BLaER1 treated with 17β-estradiol and CSF1 and Interleukin-3, amounts not matched to agents 10 nM and 100 nM (cell line): ENCODE data around the gene RABGAP1L.

Source experiments
- H3K27ac ChIP-seq, 11 experiments: shearing (Covaris generic); formaldehyde crosslinking; 2 replicates each; pipeline ENCODE4 v1.8.1; 2022
- H3K27me3 ChIP-seq, 11 experiments: shearing (Covaris generic); formaldehyde crosslinking; 2 replicates each; pipeline ENCODE4 v1.8.1; 2022
- H3K36me3 ChIP-seq, 11 experiments: shearing (Covaris generic); formaldehyde crosslinking; 2 replicates each; pipeline ENCODE4 v1.8.1; 2022
- H3K4me1 ChIP-seq, 10 experiments: shearing (Covaris generic); formaldehyde crosslinking; 2 replicates each; pipeline ENCODE4 v1.8.1; 2022
- H3K4me2 ChIP-seq, 11 experiments: shearing (Covaris generic); formaldehyde crosslinking; 2 replicates each; pipeline ENCODE4 v1.8.1; 2022
- H3K4me3 ChIP-seq, 10 experiments: shearing (Covaris generic); formaldehyde crosslinking; 2 replicates each; pipeline ENCODE4 v1.8.1; 2022
- H3K9ac ChIP-seq, 11 experiments: shearing (Covaris generic); formaldehyde crosslinking; 2 replicates each; pipeline ENCODE4 v1.8.1; 2022
- H3K9me3 ChIP-seq, 11 experiments: shearing (Covaris generic); formaldehyde crosslinking; replicated peaks in 1 of 11; 2 replicates each; pipeline ENCODE4 v1.8.1; 2022
- H4K20me1 ChIP-seq, 11 experiments: shearing (Covaris generic); formaldehyde crosslinking; 2 replicates each; pipeline ENCODE4 v1.8.1; 2022
- Cebpa-rat ChIP-seq, 11 experiments: shearing (Covaris generic); IDR thresholded peaks; 2 replicates each; pipeline ENCODE4 v1.8.1; 2022

RABGAP1L gene

DNA sequence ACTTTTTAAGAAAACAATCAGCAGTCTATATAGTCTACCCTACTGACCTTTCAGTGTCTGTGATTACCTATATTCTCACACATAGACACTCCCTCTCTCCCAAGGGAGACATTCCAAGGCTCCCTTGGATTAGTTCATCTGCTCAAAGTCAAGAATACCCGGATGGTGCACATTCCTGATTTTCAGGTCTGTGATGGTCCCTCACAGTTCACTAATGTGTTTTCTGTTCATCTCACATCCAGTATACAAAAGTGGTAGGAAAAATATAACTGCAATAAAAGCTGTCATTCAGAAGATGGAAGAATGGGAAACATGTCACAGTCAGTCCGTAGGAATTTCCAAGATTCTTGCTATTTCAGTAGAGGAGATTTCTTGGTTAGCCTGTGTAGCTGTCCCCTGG lies 616.3 kb downstream of the RABGAP1L start:
- no peak overlapping the region for H3K4me3 ChIP-seq
- no peaks in the 10 kb centered on the region for H3K36me3 ChIP-seq
- peak overlapping the region in 7 of 11 experiments; percentile 41 to 74 (median 67); a peak in 12 of 22 replicates for H3K4me2 ChIP-seq
- H3K9ac ChIP-seq = peak overlapping the region in 1 of 11 experiments; percentile 76; a peak in 3 of 22 replicates
- H3K27ac ChIP-seq = peak overlapping the region in 7 of 11 experiments; percentile 66 to 92 (median 87); a peak in 12 of 22 replicates
- H4K20me1 ChIP-seq = no peaks in the 10 kb centered on the region; a peak in 1 of 22 replicates
- H3K9me3 ChIP-seq = peaks cover 0 to 27% (median 4%) of the 10 kb centered on the region in 11 experiments; a peak in 8 of 22 replicates
- peaks cover 0 to 55% (median 44%) of the 10 kb centered on the region in 10 experiments; a peak in 17 of 20 replicates for H3K4me1 ChIP-seq
- H3K27me3 ChIP-seq = no peaks in the 10 kb centered on the region
- TF ChIP-seq Cebpa-rat (IDR thresholded peaks at IDR 0.05) = no peak

DNA sequence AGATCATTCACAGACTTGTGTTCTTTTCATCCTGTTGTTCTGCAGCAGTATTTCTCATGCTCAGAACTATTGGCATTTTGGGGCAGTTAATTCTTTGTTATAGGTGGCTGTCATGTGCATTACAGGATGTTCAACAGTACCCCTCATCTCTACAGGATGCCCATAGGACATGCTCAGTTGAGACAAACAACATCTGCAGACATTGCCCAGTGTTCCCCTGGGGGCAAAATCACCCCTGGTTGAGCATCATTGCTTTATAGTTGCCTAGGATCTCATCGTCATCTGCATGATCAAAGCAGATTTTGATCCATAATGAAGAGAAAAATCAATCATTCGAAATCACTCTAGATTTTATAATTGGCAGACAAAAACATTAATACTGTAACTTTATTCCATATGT lies 617.9 kb downstream of the RABGAP1L start:
- H4K20me1 ChIP-seq = no peaks in the 10 kb centered on the region; a peak in 1 of 22 replicates
- H3K4me2 ChIP-seq = peak overlapping the region in 9 of 11 experiments; percentile 19 to 74 (median 63); a peak in 17 of 22 replicates
- peak overlapping the region in 8 of 11 experiments; percentile 40 to 92 (median 83); a peak in 16 of 22 replicates for H3K27ac ChIP-seq
- peaks cover 0 to 36% (median 10%) of the 10 kb centered on the region in 11 experiments; a peak in 16 of 22 replicates for H3K9me3 ChIP-seq
- H3K36me3 ChIP-seq = no peaks in the 10 kb centered on the region
- peak in 8 of 11 experiments; percentile 48 to 96 (median 89); a peak in 14 of 22 replicates for TF ChIP-seq Cebpa-rat (IDR thresholded peaks at IDR 0.05)
- H3K9ac ChIP-seq = peak overlapping the region in 7 of 11 experiments; percentile 9 to 76 (median 69); a peak in 11 of 22 replicates
- peaks cover 0 to 50% (median 40%) of the 10 kb centered on the region in 10 experiments; a peak in 17 of 20 replicates for H3K4me1 ChIP-seq
- H3K4me3 ChIP-seq = no peak overlapping the region
- no peaks in the 10 kb centered on the region for H3K27me3 ChIP-seq

DNA sequence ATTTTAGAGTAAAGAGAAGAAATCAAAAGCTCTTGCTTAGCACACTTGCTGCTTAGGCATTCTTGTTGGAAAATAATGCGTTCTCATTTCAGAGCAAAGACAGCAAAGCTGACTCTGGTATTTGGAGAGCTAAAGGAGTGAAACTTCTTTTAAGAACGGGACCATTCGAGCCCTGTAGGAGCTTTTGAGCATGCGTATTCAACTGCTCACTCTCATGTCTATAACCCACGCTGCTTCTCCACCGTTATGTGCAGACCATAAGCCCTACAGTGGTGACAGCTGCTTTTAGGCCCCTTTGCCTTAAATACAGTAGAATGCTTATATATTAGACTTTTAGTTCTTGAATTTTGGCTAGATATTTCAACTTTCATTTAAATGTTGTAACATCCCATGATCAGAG lies 626.2 kb downstream of the RABGAP1L start:
- H4K20me1 ChIP-seq = no peaks in the 10 kb centered on the region; a peak in 1 of 22 replicates
- no peak overlapping the region for H3K9ac ChIP-seq
- H3K36me3 ChIP-seq = peaks cover 0 to 11% (median 4%) of the 10 kb centered on the region in 11 experiments; a peak in 8 of 22 replicates
- H3K27ac ChIP-seq = 0 out of 22 replicates have a peak overlapping the region, but pooled peaks of 1 of the 11 experiments have one; percentile 25
- peak overlapping the region in 1 of 11 experiments; percentile 43; a peak in 2 of 22 replicates for H3K4me2 ChIP-seq
- H3K9me3 ChIP-seq = peaks cover 13 to 34% (median 28%) of the 10 kb centered on the region in 11 experiments
- TF ChIP-seq Cebpa-rat (IDR thresholded peaks at IDR 0.05) = no peak
- H3K4me1 ChIP-seq = peaks cover 21 to 54% (median 41%) of the 10 kb centered on the region in 10 experiments
- no peaks in the 10 kb centered on the region for H3K27me3 ChIP-seq
- H3K4me3 ChIP-seq = no peak overlapping the region

DNA sequence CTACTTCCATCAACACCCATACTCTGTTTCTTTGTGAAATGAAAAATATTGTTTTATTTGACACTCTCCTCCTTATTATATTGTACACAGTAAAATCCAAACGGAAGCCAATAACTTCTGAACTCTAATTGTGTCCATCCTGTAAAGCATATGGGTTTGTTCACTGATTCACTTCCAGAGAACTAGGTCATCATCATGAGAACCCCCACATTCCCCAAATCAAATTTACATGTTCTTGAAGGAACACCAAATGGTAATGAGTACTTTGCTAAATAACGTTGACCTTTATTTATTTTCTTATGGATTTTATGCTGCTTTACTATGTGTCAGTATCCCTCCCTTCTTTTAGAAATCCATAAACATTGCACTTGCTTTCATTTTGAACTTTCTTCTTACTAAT lies 627.0 kb downstream of the RABGAP1L start:
- H3K4me1 ChIP-seq = peaks cover 21 to 62% (median 50%) of the 10 kb centered on the region in 10 experiments
- H3K27ac ChIP-seq = no peak overlapping the region
- no peak overlapping the region for H3K9ac ChIP-seq
- no peaks in the 10 kb centered on the region for H3K27me3 ChIP-seq
- no peak overlapping the region for H3K4me3 ChIP-seq
- H4K20me1 ChIP-seq = no peaks in the 10 kb centered on the region; a peak in 1 of 22 replicates
- TF ChIP-seq Cebpa-rat (IDR thresholded peaks at IDR 0.05) = no peak
- peaks cover 0 to 11% (median 4%) of the 10 kb centered on the region in 11 experiments; a peak in 8 of 22 replicates for H3K36me3 ChIP-seq
- H3K9me3 ChIP-seq = peaks cover 13 to 32% (median 26%) of the 10 kb centered on the region in 11 experiments
- H3K4me2 ChIP-seq = no peak overlapping the region

DNA sequence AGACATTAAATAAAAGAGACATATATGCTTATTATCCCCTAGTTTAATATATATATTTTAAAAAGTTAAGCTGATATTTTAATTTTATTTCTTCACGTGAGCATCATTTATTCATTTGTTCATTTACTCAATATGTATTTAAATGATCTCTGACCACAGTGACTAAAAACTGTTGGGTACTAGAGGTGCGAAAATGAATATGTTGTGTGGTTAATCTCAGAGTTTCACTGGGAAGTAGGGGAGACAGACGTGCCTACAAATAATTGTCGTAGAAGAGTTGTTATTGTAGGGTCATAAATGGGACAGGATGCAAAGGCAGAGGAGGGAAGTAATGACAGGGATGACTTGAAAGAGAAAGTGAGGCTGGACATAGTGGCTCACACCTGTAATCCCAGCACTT lies 627.4 kb downstream of the RABGAP1L start:
- Histone ChIP-seq H3K36me3 (peaks cover 0 to 11% (median 4%) of the 10 kb centered on the region in 11 experiments; a peak in 8 of 22 replicates), H3K4me2 (peak overlapping the region in 5 of 11 experiments; percentile 11 to 84 (median 82); a peak in 3 of 22 replicates), H3K4me3 (no peak overlapping the region), H3K9me3 (peaks cover 13 to 28% (median 22%) of the 10 kb centered on the region in 11 experiments), H3K27me3 (no peaks in the 10 kb centered on the region), H3K27ac (no peak overlapping the region), H3K4me1 (peaks cover 21 to 66% (median 54%) of the 10 kb centered on the region in 10 experiments), H4K20me1 (no peaks in the 10 kb centered on the region; a peak in 1 of 22 replicates), H3K9ac (no peak overlapping the region)
- no peak for TF ChIP-seq Cebpa-rat (IDR thresholded peaks at IDR 0.05)

DNA sequence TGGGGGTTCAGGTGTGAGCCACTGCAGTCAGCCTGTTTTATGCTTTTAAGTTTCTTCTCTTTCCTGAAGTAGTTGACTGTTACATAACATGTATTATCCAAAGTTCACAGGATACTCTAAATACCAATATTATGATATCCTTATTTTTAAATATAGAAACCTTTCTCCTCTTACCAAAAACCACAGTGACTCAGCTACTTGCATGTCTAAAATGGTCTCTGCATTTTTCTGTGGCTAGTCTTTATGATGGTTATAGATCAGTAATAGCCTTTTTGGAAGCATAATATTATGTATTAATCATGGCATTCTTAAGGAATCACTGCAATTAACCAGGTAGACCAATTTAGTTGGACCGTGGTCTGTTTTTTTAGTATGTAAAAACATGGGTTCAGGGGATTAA lies 629.7 kb downstream of the RABGAP1L start:
- H3K27ac ChIP-seq = peak overlapping the region in 9 of 11 experiments; percentile 37 to 79 (median 70); a peak in 18 of 22 replicates
- peak overlapping the region in 8 of 11 experiments; percentile 30 to 62 (median 38); a peak in 14 of 22 replicates for H3K9ac ChIP-seq
- peaks cover 27 to 78% (median 66%) of the 10 kb centered on the region in 10 experiments for H3K4me1 ChIP-seq

DNA sequence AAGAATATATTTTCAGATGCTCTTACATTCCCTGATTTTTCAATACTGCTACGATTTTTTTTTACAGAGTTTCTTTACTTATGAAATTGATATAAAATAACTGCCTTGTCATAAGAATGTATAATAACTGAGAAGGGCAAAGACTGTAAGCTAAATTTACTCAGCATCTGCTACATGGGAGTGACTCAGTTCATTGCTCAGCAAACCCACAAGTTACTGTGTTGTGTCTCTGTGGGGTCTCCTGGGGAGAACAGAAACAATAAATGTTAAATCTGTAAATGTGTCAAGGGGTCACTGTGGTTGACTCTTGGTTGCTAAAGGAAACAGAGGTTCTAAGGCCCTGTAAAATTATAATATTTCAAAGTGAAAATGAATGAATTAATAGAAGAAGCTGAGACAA lies 630.1 kb downstream of the RABGAP1L start:
- H3K27ac ChIP-seq = peak overlapping the region in 9 of 11 experiments; percentile 37 to 79 (median 70); a peak in 18 of 22 replicates
- H3K9me3 ChIP-seq = peaks cover 0 to 3% (median 0%) of the 10 kb centered on the region in 11 experiments; a peak in 2 of 22 replicates
- peak overlapping the region in 6 of 10 experiments; percentile 5 to 42 (median 29); a peak in 5 of 20 replicates for H3K4me3 ChIP-seq
- H3K27me3 ChIP-seq = no peaks in the 10 kb centered on the region
- no peaks in the 10 kb centered on the region; a peak in 1 of 22 replicates for H4K20me1 ChIP-seq
- no peak for TF ChIP-seq Cebpa-rat (IDR thresholded peaks at IDR 0.05)
- peaks cover 27 to 75% (median 63%) of the 10 kb centered on the region in 10 experiments for H3K4me1 ChIP-seq
- H3K36me3 ChIP-seq = no peaks in the 10 kb centered on the region
- H3K9ac ChIP-seq = peak overlapping the region in 7 of 11 experiments; percentile 33 to 62 (median 40); a peak in 12 of 22 replicates
- peak overlapping the region; percentile 68 to 84 (median 75); a peak in 21 of 22 replicates for H3K4me2 ChIP-seq

More for the DNA sequence above, 629.7 kb downstream of the RABGAP1L start:
- Histone ChIP-seq H3K36me3 (0 out of 22 replicates have a peak, but pooled peaks cover 0 to 4% (median 0%) of the 10 kb centered on the region in 11 experiments), H4K20me1 (no peaks in the 10 kb centered on the region; a peak in 1 of 22 replicates), H3K4me2 (peak overlapping the region; percentile 68 to 84 (median 75)), H3K27me3 (no peaks in the 10 kb centered on the region), H3K9me3 (peaks cover 0 to 7% (median 4%) of the 10 kb centered on the region in 11 experiments; a peak in 16 of 22 replicates), H3K4me3 (peak overlapping the region in 6 of 10 experiments; percentile 5 to 42 (median 29); a peak in 5 of 20 replicates)
- TF ChIP-seq Cebpa-rat (IDR thresholded peaks at IDR 0.05) = no peak

DNA sequence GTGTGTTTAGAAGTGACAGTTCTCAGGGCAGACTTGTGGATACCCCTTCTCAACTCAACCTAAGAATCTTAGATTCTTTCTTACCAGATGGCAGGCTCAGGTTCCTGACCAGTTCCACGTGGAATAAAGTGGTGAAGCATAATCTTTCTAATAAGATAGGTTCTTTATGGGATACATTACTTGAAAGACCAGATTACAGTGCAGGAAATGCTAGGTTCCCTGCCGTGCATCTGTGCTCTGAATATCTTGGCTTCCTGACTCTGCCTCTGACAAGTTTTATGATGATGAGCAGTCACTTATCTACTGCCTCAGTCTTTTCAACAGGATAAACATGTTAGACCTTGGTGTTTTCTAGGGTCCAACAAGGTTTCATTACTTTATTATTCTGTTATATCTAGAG lies 632.5 kb downstream of the RABGAP1L start:
- no peaks in the 10 kb centered on the region; a peak in 1 of 22 replicates for H4K20me1 ChIP-seq
- TF ChIP-seq Cebpa-rat (IDR thresholded peaks at IDR 0.05) = no peak
- H3K4me2 ChIP-seq = peak overlapping the region; percentile 18 to 84 (median 65); a peak in 20 of 22 replicates
- no peaks in the 10 kb centered on the region for H3K36me3 ChIP-seq
- no peak overlapping the region for H3K4me3 ChIP-seq
- H3K9me3 ChIP-seq = no peaks in the 10 kb centered on the region
- H3K4me1 ChIP-seq = peaks cover 27 to 62% (median 58%) of the 10 kb centered on the region in 10 experiments
- no peaks in the 10 kb centered on the region for H3K27me3 ChIP-seq
- peak overlapping the region in 3 of 11 experiments; percentile 15 to 43 (median 34); a peak in 3 of 22 replicates for H3K9ac ChIP-seq
- peak overlapping the region in 5 of 11 experiments; percentile 0 to 59 (median 34); a peak in 7 of 22 replicates for H3K27ac ChIP-seq

DNA sequence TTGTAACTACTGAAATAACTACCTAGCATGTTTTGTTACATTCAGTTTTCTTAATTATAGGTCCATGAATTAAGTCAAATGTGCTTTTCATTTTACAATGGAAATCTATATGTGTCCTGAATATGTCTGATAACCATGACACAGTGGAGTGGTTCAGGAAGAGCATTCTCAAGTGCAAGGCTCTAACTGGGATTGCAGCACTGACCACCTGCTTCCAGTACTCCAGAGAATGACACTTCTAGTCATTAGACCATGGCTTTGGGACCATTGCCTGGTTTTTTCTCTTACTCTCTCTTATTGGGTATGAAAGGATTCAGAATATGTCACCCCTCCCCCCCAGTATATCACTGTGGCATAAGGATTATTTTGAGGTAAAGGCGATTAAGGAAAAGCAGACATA lies 635.5 kb downstream of the RABGAP1L start:
- no peaks in the 10 kb centered on the region for H3K36me3 ChIP-seq
- no peaks in the 10 kb centered on the region for H3K27me3 ChIP-seq
- no peak overlapping the region for H3K27ac ChIP-seq
- no peaks in the 10 kb centered on the region for H3K9me3 ChIP-seq
- no peak overlapping the region for H3K9ac ChIP-seq
- no peak for TF ChIP-seq Cebpa-rat (IDR thresholded peaks at IDR 0.05)
- H3K4me2 ChIP-seq = no peak overlapping the region
- no peaks in the 10 kb centered on the region for H4K20me1 ChIP-seq
- H3K4me3 ChIP-seq = no peak overlapping the region
- peaks cover 7 to 40% (median 38%) of the 10 kb centered on the region in 10 experiments for H3K4me1 ChIP-seq
